ENCODE results near the gene SYT3. TPM values are rescaled to one million over a fixed set of nuclear protein-coding genes. Genes with fewer than 3 reads are reported as not detected.

Gene SYT3
- total and polyA plus RNA-seq, 2 of the 8 experiments (the other 6 are each of a cell fraction or from before 2014, with no cell fraction given) = 6.7 to 17.3 TPM

DNA sequence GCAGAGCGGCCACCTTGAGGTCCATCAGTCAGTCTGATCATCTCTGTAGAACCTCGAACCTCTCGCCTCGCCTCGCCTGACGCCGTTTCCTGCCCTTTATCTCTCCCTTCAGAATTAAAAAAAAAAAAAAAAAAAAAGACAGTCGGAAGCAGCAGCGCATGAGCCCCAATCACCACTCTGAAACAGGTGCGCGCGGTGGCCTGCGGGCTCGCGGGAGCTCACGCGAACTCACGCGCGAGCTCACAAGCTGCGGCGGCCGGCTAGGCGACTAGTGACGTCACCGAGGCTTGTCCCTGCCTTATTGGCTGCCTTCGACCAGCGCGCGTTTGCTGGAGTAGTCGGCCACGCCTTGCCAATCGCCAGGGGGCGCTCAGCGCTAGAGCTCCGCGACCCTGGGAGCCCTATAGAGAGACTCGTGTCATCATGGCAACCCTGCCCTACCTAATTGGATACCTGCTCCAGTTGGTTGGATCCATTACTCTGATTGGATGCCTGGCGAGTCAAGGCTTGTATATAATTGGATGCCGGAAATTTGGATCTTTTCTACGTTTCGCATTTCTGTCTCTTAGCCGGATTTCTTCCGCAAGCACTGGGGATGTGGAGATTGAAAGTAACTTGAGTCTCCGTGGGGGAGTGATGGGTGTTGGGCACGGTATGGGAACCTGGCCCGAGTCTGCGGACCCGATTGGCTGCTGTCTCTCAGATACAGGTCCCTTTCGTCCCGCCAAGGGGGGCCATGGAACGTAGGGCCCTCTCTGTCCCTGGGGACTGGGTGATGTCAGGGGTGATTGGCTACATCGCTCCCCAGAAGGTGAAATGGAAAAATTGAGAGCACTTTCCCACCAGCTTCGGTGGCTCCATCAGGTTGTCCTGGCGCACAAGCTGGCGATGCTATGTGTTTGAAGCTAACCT lies 31.6 kb downstream of the SYT3 start (continued):
- no peak for TF ChIP-seq RXRA (IDR thresholded peaks at IDR 0.05; ENCODE audit: insufficient read depth, low read depth, low read length)
- TF ChIP-seq SP4 (IDR thresholded peaks at IDR 0.05; ENCODE audit: low read length) = 0 out of 2 replicates have a peak, but pooled peaks have one; percentile 36
- no peak for TF ChIP-seq SP2 (IDR thresholded peaks at IDR 0.05; ENCODE audit: low read length)
- 0 out of 2 replicates have a peak, but pooled peaks have one; percentile 26 for TF ChIP-seq TBP (IDR thresholded peaks at IDR 0.05; ENCODE audit: low read depth, low read length)
- TF ChIP-seq EZH2 (IDR thresholded peaks at IDR 0.05; ENCODE audit: low read depth, low read length, severe bottlenecking) = no peak
- no peak for TF ChIP-seq BCL11A (IDR thresholded peaks at IDR 0.05; ENCODE audit: low read depth in 2 of 2, low read length in 2 of 2)
- no peak for TF ChIP-seq ZNF274 (IDR thresholded peaks at IDR 0.05; ENCODE audit: borderline replicate concordance, extremely low read depth, low read length)
- TF ChIP-seq FOSL1 (IDR thresholded peaks at IDR 0.05; ENCODE audit: insufficient read depth, low read depth, low read length) = no peak
- TF ChIP-seq, protein P1, sequence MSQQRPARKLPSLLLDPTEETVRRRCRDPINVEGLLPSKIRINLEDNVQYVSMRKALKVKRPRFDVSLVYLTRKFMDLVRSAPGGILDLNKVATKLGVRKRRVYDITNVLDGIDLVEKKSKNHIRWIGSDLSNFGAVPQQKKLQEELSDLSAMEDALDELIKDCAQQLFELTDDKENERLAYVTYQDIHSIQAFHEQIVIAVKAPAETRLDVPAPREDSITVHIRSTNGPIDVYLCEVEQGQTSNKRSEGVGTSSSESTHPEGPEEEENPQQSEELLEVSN (IDR thresholded peaks at IDR 0.05) = peak; percentile 67
- TF ChIP-seq KDM1A (IDR thresholded peaks at IDR 0.05; ENCODE audit: borderline replicate concordance, low read length) = no peak
- peak; percentile 27; the same call in 1 of the 2 replicates for TF ChIP-seq YY1 (IDR thresholded peaks at IDR 0.05; ENCODE audit: low read depth, low read length)
- TF ChIP-seq, protein P2, sequence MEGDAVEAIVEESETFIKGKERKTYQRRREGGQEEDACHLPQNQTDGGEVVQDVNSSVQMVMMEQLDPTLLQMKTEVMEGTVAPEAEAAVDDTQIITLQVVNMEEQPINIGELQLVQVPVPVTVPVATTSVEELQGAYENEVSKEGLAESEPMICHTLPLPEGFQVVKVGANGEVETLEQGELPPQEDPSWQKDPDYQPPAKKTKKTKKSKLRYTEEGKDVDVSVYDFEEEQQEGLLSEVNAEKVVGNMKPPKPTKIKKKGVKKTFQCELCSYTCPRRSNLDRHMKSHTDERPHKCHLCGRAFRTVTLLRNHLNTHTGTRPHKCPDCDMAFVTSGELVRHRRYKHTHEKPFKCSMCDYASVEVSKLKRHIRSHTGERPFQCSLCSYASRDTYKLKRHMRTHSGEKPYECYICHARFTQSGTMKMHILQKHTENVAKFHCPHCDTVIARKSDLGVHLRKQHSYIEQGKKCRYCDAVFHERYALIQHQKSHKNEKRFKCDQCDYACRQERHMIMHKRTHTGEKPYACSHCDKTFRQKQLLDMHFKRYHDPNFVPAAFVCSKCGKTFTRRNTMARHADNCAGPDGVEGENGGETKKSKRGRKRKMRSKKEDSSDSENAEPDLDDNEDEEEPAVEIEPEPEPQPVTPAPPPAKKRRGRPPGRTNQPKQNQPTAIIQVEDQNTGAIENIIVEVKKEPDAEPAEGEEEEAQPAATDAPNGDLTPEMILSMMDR (IDR thresholded peaks at IDR 0.05; ENCODE audit: control extremely low read depth in 1 of 3, insufficient read depth in 1 of 3, low read depth in 1 of 3, low read length in 3 of 3) = peak; percentile 68 to 93 (median 81)
- peak; percentile 79 to 81 for TF ChIP-seq RAD21 (IDR thresholded peaks at IDR 0.05 in 1 of 2, conservative IDR thresholded peaks at IDR 0.05 in 1 of 2; ENCODE audit: low read depth in 2 of 2, low read length in 2 of 2)
- no peak for TF ChIP-seq CBX8 (IDR thresholded peaks at IDR 0.05; ENCODE audit: borderline replicate concordance, low read depth, low read length)
- no peak for TF ChIP-seq EP300 (IDR thresholded peaks at IDR 0.05; ENCODE audit: borderline replicate concordance in 1 of 2, low read depth in 2 of 2, low read length in 2 of 2)
- no peak for TF ChIP-seq POLR2AphosphoS5 (IDR thresholded peaks at IDR 0.05; ENCODE audit: low read depth, low read length)
- TF ChIP-seq CBX5 (IDR thresholded peaks at IDR 0.05; ENCODE audit: low read depth, low read length) = no peak
- TF ChIP-seq RNF2 (IDR thresholded peaks at IDR 0.05; ENCODE audit: borderline replicate concordance, low read depth, low read length, missing control alignments, poor library complexity, severe bottlenecking) = no peak
- no peak for TF ChIP-seq KDM4A (IDR thresholded peaks at IDR 0.05; ENCODE audit: low read depth, low read length, severe bottlenecking)

Data from H1 (cell line).